Endothelial cell (in vitro differentiated cells): ENCODE results near the gene C19orf81. TPM values are rescaled to one million over a fixed set of nuclear protein-coding genes. Genes with fewer than 3 reads are reported as not detected.

Experiments used
- DNase-seq: peaks from one replicate; pipeline ENCODE4 v3.0.0; 2021; ENCODE audit warnings: low spot score
- H3K27ac Mint-ChIP-seq: one replicate; pipeline ENCODE4 v1.8.0; 2021; ENCODE audit warnings: mixed read lengths, inconsistent platforms; ENCODE audit not compliant: unreplicated experiment
- H3K27me3 Mint-ChIP-seq: one replicate; pipeline ENCODE4 v1.8.0; 2021; ENCODE audit warnings: mild to moderate bottlenecking, moderate library complexity, mixed read lengths, inconsistent platforms; ENCODE audit not compliant: unreplicated experiment
- H3K36me3 Mint-ChIP-seq: one replicate; pipeline ENCODE4 v1.8.0; 2021; ENCODE audit warnings: mild to moderate bottlenecking, low read depth, mixed read lengths, inconsistent platforms; ENCODE audit not compliant: unreplicated experiment
- H3K4me1 Mint-ChIP-seq: one replicate; pipeline ENCODE4 v1.8.0; 2021; ENCODE audit warnings: mild to moderate bottlenecking, mixed read lengths, inconsistent platforms; ENCODE audit not compliant: unreplicated experiment
- H3K4me3 Mint-ChIP-seq: one replicate; pipeline ENCODE4 v1.8.0; 2021; ENCODE audit warnings: mild to moderate bottlenecking, mixed read lengths, inconsistent platforms; ENCODE audit not compliant: unreplicated experiment
- H3K9me3 Mint-ChIP-seq: one replicate; pipeline ENCODE4 v1.8.0; 2021; ENCODE audit warnings: mixed read lengths, inconsistent platforms; ENCODE audit not compliant: unreplicated experiment
- total RNA-seq: library from RNA; stranded (reverse); fragmentation: NEBNext Ultra II Directional; extraction: Animal tissue kit (Norgen Biotek cat#: 25700); gene quantifications from one replicate; pipeline ENCODE4 v1.2.1, GENCODE V29; 2021; ENCODE audit not compliant: unreplicated experiment
- TF ChIP-seq, protein P1 (sequence below): fragments of 200-600 bp; sonication (generic); IDR thresholded peaks from one replicate; pipeline ENCODE4 v1.5.0; 2021; ENCODE audit warnings: antibody characterized with exemption; ENCODE audit not compliant: unreplicated experiment

The C19orf81 gene
- total RNA-seq, 1 donor from 2014 or later, result not detected

DNA sequence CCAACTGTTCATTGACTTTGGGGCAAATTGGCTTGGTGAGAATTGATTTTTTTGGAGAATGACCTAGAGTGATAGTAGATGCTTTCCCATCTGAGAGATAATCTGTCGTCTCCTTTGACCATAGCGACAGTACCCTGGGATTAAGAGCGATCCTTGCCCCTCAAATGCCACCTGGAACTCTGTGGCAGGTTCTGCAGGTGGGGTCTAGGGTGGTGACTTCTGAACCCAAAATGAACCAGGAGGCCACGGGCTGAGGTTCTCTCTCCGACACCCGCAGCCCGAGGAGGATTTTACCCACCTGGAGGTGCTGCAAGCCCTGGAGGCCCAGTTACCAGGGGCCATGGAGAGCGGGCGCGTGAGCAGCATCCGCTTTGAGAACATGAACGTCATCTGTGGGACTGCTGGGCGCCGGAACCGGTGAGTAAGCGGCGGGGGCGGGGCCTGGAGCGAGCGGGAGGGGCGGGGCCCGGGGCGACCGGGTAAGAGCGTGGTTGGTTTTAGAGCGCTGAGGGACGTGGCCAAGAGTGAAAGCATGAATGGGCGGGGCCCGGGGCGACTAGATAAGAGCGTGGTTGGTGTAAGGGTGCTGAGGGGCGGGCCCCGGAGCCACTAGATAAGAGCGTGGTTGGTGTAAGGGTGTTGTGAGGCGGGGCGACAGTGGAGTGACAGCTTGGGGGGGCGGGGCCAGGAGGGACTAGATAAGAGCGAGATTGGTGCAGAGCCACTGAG is 8.6 kb downstream of the C19orf81 start:
- peaks cover 25% of the 10 kb centered on the region for H3K36me3 Mint-ChIP-seq
- peak; percentile 49 for DNase-seq
- peaks cover 26% of the 10 kb centered on the region for H3K27me3 Mint-ChIP-seq
- no peaks in the 10 kb centered on the region for H3K4me1 Mint-ChIP-seq
- TF ChIP-seq, protein P1, sequence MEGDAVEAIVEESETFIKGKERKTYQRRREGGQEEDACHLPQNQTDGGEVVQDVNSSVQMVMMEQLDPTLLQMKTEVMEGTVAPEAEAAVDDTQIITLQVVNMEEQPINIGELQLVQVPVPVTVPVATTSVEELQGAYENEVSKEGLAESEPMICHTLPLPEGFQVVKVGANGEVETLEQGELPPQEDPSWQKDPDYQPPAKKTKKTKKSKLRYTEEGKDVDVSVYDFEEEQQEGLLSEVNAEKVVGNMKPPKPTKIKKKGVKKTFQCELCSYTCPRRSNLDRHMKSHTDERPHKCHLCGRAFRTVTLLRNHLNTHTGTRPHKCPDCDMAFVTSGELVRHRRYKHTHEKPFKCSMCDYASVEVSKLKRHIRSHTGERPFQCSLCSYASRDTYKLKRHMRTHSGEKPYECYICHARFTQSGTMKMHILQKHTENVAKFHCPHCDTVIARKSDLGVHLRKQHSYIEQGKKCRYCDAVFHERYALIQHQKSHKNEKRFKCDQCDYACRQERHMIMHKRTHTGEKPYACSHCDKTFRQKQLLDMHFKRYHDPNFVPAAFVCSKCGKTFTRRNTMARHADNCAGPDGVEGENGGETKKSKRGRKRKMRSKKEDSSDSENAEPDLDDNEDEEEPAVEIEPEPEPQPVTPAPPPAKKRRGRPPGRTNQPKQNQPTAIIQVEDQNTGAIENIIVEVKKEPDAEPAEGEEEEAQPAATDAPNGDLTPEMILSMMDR, result no peak
- peak overlapping the region; percentile 87 for H3K27ac Mint-ChIP-seq
- H3K9me3 Mint-ChIP-seq, result peaks cover 52% of the 10 kb centered on the region
- peak overlapping the region; percentile 89 for H3K4me3 Mint-ChIP-seq

GRCh38 chr19:50658441-50659317 is 9.4 kb downstream of the C19orf81 start:
- peak; percentile 51 for DNase-seq
- peak overlapping the region; percentile 87 for H3K27ac Mint-ChIP-seq
- peaks cover 52% of the 10 kb centered on the region for H3K9me3 Mint-ChIP-seq
- peaks cover 28% of the 10 kb centered on the region for H3K36me3 Mint-ChIP-seq
- peak overlapping the region; percentile 89 for H3K4me3 Mint-ChIP-seq
- TF ChIP-seq, protein P1, result no peak
- no peaks in the 10 kb centered on the region for H3K4me1 Mint-ChIP-seq
- peaks cover 32% of the 10 kb centered on the region for H3K27me3 Mint-ChIP-seq

DNA sequence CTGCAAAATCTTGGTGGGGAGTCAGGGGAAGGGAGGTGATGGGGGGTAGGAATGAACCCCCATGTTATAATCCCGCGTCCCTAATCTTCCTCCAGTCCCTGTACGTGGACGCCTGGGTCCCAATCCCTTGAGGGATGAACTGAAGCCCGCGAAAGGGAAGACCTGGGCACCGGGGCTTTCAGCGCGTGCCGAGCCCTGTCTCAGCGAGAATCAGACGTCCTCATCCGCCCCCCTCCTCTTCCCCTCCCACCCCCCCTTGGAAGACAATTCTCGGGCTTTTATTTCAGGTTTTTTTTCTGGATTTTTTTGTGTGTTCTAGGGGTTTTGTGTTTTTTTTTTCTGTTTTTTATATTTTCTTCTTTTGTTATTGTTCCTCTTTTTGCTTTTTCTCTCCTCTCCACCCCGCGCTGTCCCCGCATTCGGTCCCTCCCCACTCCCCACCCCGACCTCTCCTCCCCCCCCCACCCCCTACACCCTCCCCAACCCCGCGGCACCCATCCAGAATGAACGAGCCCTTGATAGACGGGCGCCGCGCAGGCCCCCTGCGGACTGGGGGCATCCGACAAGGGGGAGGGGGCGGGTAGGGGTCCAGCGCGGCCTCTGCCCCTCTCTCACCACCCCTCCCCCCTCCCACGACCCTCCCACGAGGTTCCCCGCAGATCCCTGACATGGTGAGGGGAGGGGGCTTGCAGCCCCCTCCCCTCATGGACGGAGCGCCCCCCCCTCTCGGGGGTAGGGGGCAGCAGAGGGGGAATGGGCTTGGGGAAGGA is 10.3 kb downstream of the C19orf81 start:
- H3K27ac Mint-ChIP-seq, result no peak overlapping the region
- H3K4me3 Mint-ChIP-seq, result no peak overlapping the region
- peaks cover 28% of the 10 kb centered on the region for H3K36me3 Mint-ChIP-seq
- TF ChIP-seq, protein P1, result no peak
- H3K4me1 Mint-ChIP-seq, result no peaks in the 10 kb centered on the region
- no peak for DNase-seq
- peaks cover 52% of the 10 kb centered on the region for H3K9me3 Mint-ChIP-seq
- H3K27me3 Mint-ChIP-seq, result peaks cover 36% of the 10 kb centered on the region

- no peaks in the 10 kb centered on the region for H3K4me1 Mint-ChIP-seq
- peaks cover 36% of the 10 kb centered on the region for H3K27me3 Mint-ChIP-seq
- peaks cover 24% of the 10 kb centered on the region for H3K36me3 Mint-ChIP-seq
- H3K27ac Mint-ChIP-seq, result no peak overlapping the region
- no peak for DNase-seq
- TF ChIP-seq, protein P1, result no peak
- H3K9me3 Mint-ChIP-seq, result peaks cover 47% of the 10 kb centered on the region
- H3K4me3 Mint-ChIP-seq, result peak overlapping the region; percentile 3
Observed at GRCh38 chr19:50660088-50660366, 10.8 kb downstream of the C19orf81 start.
